Endothelial cell of umbilical vein (primary cell): ENCODE results near the gene ARMC8. TPM values are rescaled to one million over a fixed set of nuclear protein-coding genes. Genes with fewer than 3 reads are reported as not detected.

Experiments used
- BruUV-seq: library from RNA; stranded (reverse); fragments of 400-500 nt; replicated peaks from 2 replicates; lab custom pipeline; 2021; lab: Mats Ljungman, UMichigan
- CTCF ChIA-PET: fragments of 300-600, 350-600 bp; sonication (Branson Sonifier 250); formaldehyde crosslinking; loops from one replicate; lab custom pipeline; 2021; ENCODE audit warnings: antibody characterized with exemption, inconsistent platforms; lab: Charles Lee
- POLR2A ChIA-PET: fragments of 300-600, 350-600 bp; sonication (Branson Sonifier 250); formaldehyde crosslinking; loops from one replicate; lab custom pipeline; 2021; ENCODE audit warnings: antibody characterized with exemption, inconsistent platforms; lab: Charles Lee
- DNase-seq: peaks from one replicate; pipeline ENCODE4 v3.0.0-alpha.2; 2011; ENCODE audit warnings: low read depth, low spot score
- FAIRE-seq: peaks from 2 replicates; lab custom pipeline; 2011; peaks lifted over from hg19 to GRCh38; lab: Jason Lieb, UNC
- H2AFZ ChIP-seq: 2 replicates; pipeline ENCODE4 v1.6.0; 2012; ENCODE audit warnings: low read depth, low read length, control low read depth, inconsistent platforms
- H3K27ac ChIP-seq: 2 replicates; pipeline ENCODE4 v1.5.1; 2011; ENCODE audit warnings: low read depth, mild to moderate bottlenecking, control low read depth, low read length, moderate library complexity; ENCODE audit not compliant: insufficient read depth
- H3K27me3 ChIP-seq, 2 experiments: 2 replicates each; pipeline versions ENCODE4 v1.6.0 to v1.6.1; 2011; ENCODE audit warnings: low read length in 2 of 2, mixed read lengths in 1 of 2; ENCODE audit not compliant: control insufficient read depth in 2 of 2, insufficient read depth in 2 of 2
- H3K36me3 ChIP-seq, 2 experiments: 2 replicates in 1 of 2; 3 replicates in 1 of 2; pipeline ENCODE4 v1.5.1; 2011; ENCODE audit warnings: low read length in 2 of 2, mild to moderate bottlenecking in 1 of 2, moderate library complexity in 1 of 2; ENCODE audit not compliant: control insufficient read depth in 2 of 2, insufficient read depth in 2 of 2; ENCODE audit errors: extremely low read depth in 1 of 2
- H3K4me1 ChIP-seq: 3 replicates; pipeline ENCODE4 v1.5.1; 2011; ENCODE audit warnings: mild to moderate bottlenecking, low read length; ENCODE audit not compliant: control insufficient read depth, insufficient read depth; ENCODE audit errors: extremely low read depth
- H3K4me2 ChIP-seq: 2 replicates; pipeline ENCODE4 v1.6.1; 2011; ENCODE audit warnings: low read length, control low read depth, mixed read lengths; ENCODE audit not compliant: insufficient read depth
- H3K4me3 ChIP-seq, 3 experiments: fragments of 200-600 bp in 1 of 3; sonication (generic), shearing (Covaris generic) in 1 of 3; replicated peaks in 1 of 3; 2 replicates each; pipeline ENCODE4 v1.5.1; 2011 to 2016; ENCODE audit warnings: control low read depth in 3 of 3, low read length in 3 of 3, mild to moderate bottlenecking in 2 of 3, inconsistent platforms in 1 of 3, low read depth in 1 of 3, moderate library complexity in 1 of 3; ENCODE audit not compliant: insufficient read depth in 1 of 3
- H3K79me2 ChIP-seq: 2 replicates; pipeline ENCODE4 v1.6.0; 2012; ENCODE audit warnings: low read length, inconsistent platforms; ENCODE audit not compliant: control insufficient read depth, insufficient read depth
- H3K9ac ChIP-seq: replicated peaks from 2 replicates; pipeline ENCODE3; 2011; ENCODE audit warnings: low read length, control low read depth; ENCODE audit not compliant: insufficient read depth; ENCODE audit errors: extremely low read depth
- H3K9me1 ChIP-seq: replicated peaks from 3 replicates; pipeline ENCODE4 v1.6.0; 2011; ENCODE audit warnings: mild to moderate bottlenecking, low read length; ENCODE audit not compliant: control insufficient read depth, insufficient read depth; ENCODE audit errors: extremely low read depth
- H3K9me3 ChIP-seq: replicated peaks from 2 replicates; pipeline ENCODE4 v1.5.1; 2012; ENCODE audit warnings: low read length, inconsistent platforms; ENCODE audit not compliant: control insufficient read depth, insufficient read depth
- H4K20me1 ChIP-seq: replicated peaks from 2 replicates; pipeline ENCODE3; 2011; ENCODE audit warnings: mild to moderate bottlenecking, low read length; ENCODE audit not compliant: control insufficient read depth, insufficient read depth; ENCODE audit errors: extremely low read depth
- CTCF ChIP-seq, 2 donors: IDR thresholded peaks; 1 replicate in 1 of 2; 2 replicates in 1 of 2; pipeline ENCODE4 v1.5.1; 2011; ENCODE audit warnings: low read length in 2 of 2, mild to moderate bottlenecking in 2 of 2, moderate library complexity in 2 of 2, control low read depth in 1 of 2, inconsistent platforms in 1 of 2, low read depth in 1 of 2; ENCODE audit not compliant: insufficient read depth in 1 of 2; ENCODE audit errors: extremely low read depth in 1 of 2
- EZH2 ChIP-seq: IDR thresholded peaks from 2 replicates; pipeline ENCODE4 v1.6.1; 2012; ENCODE audit warnings: borderline replicate concordance, low read depth, mild to moderate bottlenecking, moderate library complexity, low read length, inconsistent platforms; ENCODE audit not compliant: severe bottlenecking
- FOS ChIP-seq: IDR thresholded peaks from 2 replicates; pipeline ENCODE4 v1.6.1; 2011; ENCODE audit warnings: mild to moderate bottlenecking, low read length, moderate library complexity, borderline replicate concordance; ENCODE audit not compliant: insufficient read depth
- GATA2 ChIP-seq: IDR thresholded peaks from 2 replicates; pipeline ENCODE4 v1.7.0; 2011; ENCODE audit warnings: low read depth, mild to moderate bottlenecking, moderate library complexity, mixed read lengths, low read length; ENCODE audit not compliant: insufficient read length, insufficient read depth
- JUN ChIP-seq: IDR thresholded peaks from 2 replicates; pipeline ENCODE4 v1.6.1; 2011; ENCODE audit warnings: borderline replicate concordance, low read depth; ENCODE audit not compliant: insufficient read length, insufficient read depth
- MAX ChIP-seq: IDR thresholded peaks from 2 replicates; pipeline ENCODE4 v1.6.1; 2011; ENCODE audit not compliant: insufficient read depth, insufficient read length
- MYC ChIP-seq: IDR thresholded peaks from one replicate; pipeline ENCODE4 v1.6.1; 2011; ENCODE audit warnings: mild to moderate bottlenecking, low read depth, low read length
- POLR2A ChIP-seq: IDR thresholded peaks from 2 replicates; pipeline ENCODE4 v1.6.1; 2012; ENCODE audit warnings: low read depth, mild to moderate bottlenecking, control low read depth, low read length
- POLR2AphosphoS5 ChIP-seq: IDR thresholded peaks from 2 replicates; pipeline ENCODE4 v1.6.1; 2012; ENCODE audit warnings: low read depth, mild to moderate bottlenecking, control low read depth, low read length, moderate library complexity; ENCODE audit not compliant: insufficient read depth
- dilution Hi-C: fragments of 300-500 bp; cut with MboI; formaldehyde crosslinking; loops from one replicate; pipeline ENCODE4 v1.15.0; 2019; ENCODE audit warnings: low sequenced_read_pairs; ENCODE audit not compliant: extremely low pct_ligation_motif_present
- intact Hi-C: fragments of 100-400 bp; cut with micrococcal nuclease; formaldehyde crosslinking; loops from one replicate; pipeline ENCODE4 v1.10.0; 2022
- polyA plus RNA-seq, 4 experiments: library from polyadenylated mRNA; depleted of rRNA in 3 of 4; stranded (reverse) in 3 of 4; unstranded in 1 of 4; fragments of >200 nt; gene quantifications; 2 replicates each; pipeline versions ENCODE4 v1.2.1 to v1.2.3, GENCODE V29; 2011 to 2012; ENCODE audit warnings: missing spikeins in 1 of 4
- total RNA-seq: library from RNA; stranded (reverse); gene quantifications from 2 replicates; pipeline ENCODE4 v1.2.3, GENCODE V29; 2021

Gene ARMC8
- total and polyA plus RNA-seq, 2 donors (not counting 3 experiments of a cell fraction or from before 2014, with no cell fraction given) = 39.6 to 46.0 TPM

- Histone ChIP-seq H3K79me2 (no peaks in the 10 kb centered on the region), H3K4me2 (no peak overlapping the region), H3K9me3 (no peaks in the 10 kb centered on the region), H2AFZ (no peak overlapping the region), H3K36me3 (peaks cover 14 to 19% of the 10 kb centered on the region in 2 experiments), H3K9ac (no peak overlapping the region), H3K27ac (no peak overlapping the region), H3K9me1 (no peaks in the 10 kb centered on the region), H3K4me1 (no peaks in the 10 kb centered on the region), H3K4me3 (no peak overlapping the region), H4K20me1 (no peaks in the 10 kb centered on the region), H3K27me3 (no peaks in the 10 kb centered on the region)
- intact Hi-C loops = no loop called here
- ChIA-PET POLR2A (no interaction called here), CTCF (interaction anchor here (1.5 to 2.0 kb wide), 2 partner anchors 15 to 103 kb away, joined by 3 to 4 read pairs; no protein-coding TSS in a partner anchor)
- TF ChIP-seq CTCF (IDR thresholded peaks at IDR 0.05; ENCODE audit: extremely low read depth in 1 of 2, insufficient read depth in 1 of 2, low read depth in 1 of 2, low read length in 2 of 2) = peak in 1 of 2 donors; percentile 1
- TF ChIP-seq MAX = no peak
- TF ChIP-seq EZH2 = no peak
- BruUV-seq = no TSS peak
- DNase-seq = no peak
- no peak for FAIRE-seq
- dilution Hi-C loops = no loop called here
Observed at GRCh38 chr3:138284957-138285477, 97.9 kb downstream of the ARMC8 start.

GRCh38 chr3:138289260-138289659 lies 102.2 kb downstream of the ARMC8 start:
- Histone ChIP-seq H3K9me3 (no peaks in the 10 kb centered on the region), H3K27ac (no peak overlapping the region), H3K9ac (no peak overlapping the region), H4K20me1 (no peaks in the 10 kb centered on the region), H3K36me3 (peaks cover 14 to 25% of the 10 kb centered on the region in 2 experiments), H3K4me3 (no peak overlapping the region), H3K79me2 (no peaks in the 10 kb centered on the region), H3K4me1 (no peaks in the 10 kb centered on the region), H3K27me3 (no peaks in the 10 kb centered on the region), H3K4me2 (no peak overlapping the region), H3K9me1 (no peaks in the 10 kb centered on the region), H2AFZ (no peak overlapping the region)
- CTCF ChIA-PET = no interaction called here
- no TSS peak for BruUV-seq
- FAIRE-seq = no peak
- dilution Hi-C loops (no loop called here), intact Hi-C loops (no loop called here)
- TF ChIP-seq JUN (no peak), POLR2A (no peak), POLR2AphosphoS5 (no peak), MAX (no peak), GATA2 (no peak), FOS (no peak), EZH2 (no peak), MYC (no peak), CTCF (IDR thresholded peaks at IDR 0.05; ENCODE audit: extremely low read depth in 1 of 2, insufficient read depth in 1 of 2, low read depth in 1 of 2, low read length in 2 of 2) (no peak)
- DNase-seq = no peak
- POLR2A ChIA-PET = no interaction called here
